ENCODE measurements around the gene OTOP3.

GRCh38 chr17:74972107-74972972, 36.6 kb downstream of the OTOP3 start, which contains the start of gene HID1:
- no peak for TF ChIP-seq GATA3 (IDR thresholded peaks at IDR 0.05; ENCODE audit: low read depth, low read length)
- TF ChIP-seq GATA2 (IDR thresholded peaks at IDR 0.05; ENCODE audit: low read depth, low read length), result no peak

Measured in SH-SY5Y (cell line).